Activated CD8-positive, alpha-beta T cell treated with anti-CD3 and anti-CD28 coated beads for 36 hours (primary cell): ENCODE data around the gene SRGAP2C. TPM values are rescaled to one million over a fixed set of nuclear protein-coding genes. Genes with fewer than 3 reads are reported as not detected.
"Not testable (repeated sequence)": the region's sequence is repeated elsewhere in the genome, so short reads cannot be mapped to it uniquely, and the experiment has no call there.

Experiments used
- ATAC-seq: fragments of 200-7000 bp; cut with Tn5 transposase; one replicate; pipeline ENCODE4 v1.10.0; 2021; ENCODE audit warnings: mild to moderate bottlenecking, moderate library complexity
- CTCF ChIA-PET: fragments of 350-600 bp; sonication (Branson Sonifier 250); formaldehyde crosslinking; loops from one replicate; lab custom pipeline; 2021; ENCODE audit warnings: antibody characterized with exemption; lab: Charles Lee
- POLR2A ChIA-PET: fragments of 350-600 bp; sonication (Branson Sonifier 250); formaldehyde crosslinking; loops from one replicate; lab custom pipeline; 2021; ENCODE audit warnings: antibody characterized with exemption; lab: Charles Lee
- DNase-seq: peaks from one replicate; pipeline ENCODE4 v3.0.0-alpha.2; 2020
- H3K27ac Mint-ChIP-seq: one replicate; pipeline ENCODE4 v1.8.0; 2021; ENCODE audit warnings: mild to moderate bottlenecking, mixed read lengths
- H3K27me3 Mint-ChIP-seq: one replicate; pipeline ENCODE4 v1.8.0; 2021; ENCODE audit warnings: mixed read lengths
- H3K36me3 Mint-ChIP-seq: one replicate; pipeline ENCODE4 v1.8.0; 2021; ENCODE audit warnings: low read depth, mixed read lengths
- H3K4me1 Mint-ChIP-seq: one replicate; pipeline ENCODE4 v1.8.0; 2021; ENCODE audit warnings: low read depth, mixed read lengths
- H3K4me3 Mint-ChIP-seq: one replicate; pipeline ENCODE4 v1.8.0; 2021; ENCODE audit warnings: mild to moderate bottlenecking, moderate library complexity, mixed read lengths
- H3K9me3 Mint-ChIP-seq: one replicate; pipeline ENCODE4 v1.8.0; 2021; ENCODE audit warnings: mixed read lengths
- intact Hi-C: fragments of 100-400 bp; cut with micrococcal nuclease; formaldehyde crosslinking; loops from one replicate; pipeline ENCODE4 v1.10.0; 2022
- total RNA-seq, 2 experiments: library from RNA; stranded (reverse); gene quantifications; one replicate each; pipeline ENCODE4 v1.2.3, GENCODE V29; 2021
- TF ChIP-seq, protein P1 (sequence below): fragments of 200-600 bp; IDR thresholded peaks from one replicate; pipeline ENCODE4 v1.8.0; 2022; ENCODE audit warnings: antibody characterized with exemption, mild to moderate bottlenecking

SRGAP2C gene
- total RNA-seq, 2 experiments from 2014 or later = 15.3 to 17.9 TPM

DNA sequence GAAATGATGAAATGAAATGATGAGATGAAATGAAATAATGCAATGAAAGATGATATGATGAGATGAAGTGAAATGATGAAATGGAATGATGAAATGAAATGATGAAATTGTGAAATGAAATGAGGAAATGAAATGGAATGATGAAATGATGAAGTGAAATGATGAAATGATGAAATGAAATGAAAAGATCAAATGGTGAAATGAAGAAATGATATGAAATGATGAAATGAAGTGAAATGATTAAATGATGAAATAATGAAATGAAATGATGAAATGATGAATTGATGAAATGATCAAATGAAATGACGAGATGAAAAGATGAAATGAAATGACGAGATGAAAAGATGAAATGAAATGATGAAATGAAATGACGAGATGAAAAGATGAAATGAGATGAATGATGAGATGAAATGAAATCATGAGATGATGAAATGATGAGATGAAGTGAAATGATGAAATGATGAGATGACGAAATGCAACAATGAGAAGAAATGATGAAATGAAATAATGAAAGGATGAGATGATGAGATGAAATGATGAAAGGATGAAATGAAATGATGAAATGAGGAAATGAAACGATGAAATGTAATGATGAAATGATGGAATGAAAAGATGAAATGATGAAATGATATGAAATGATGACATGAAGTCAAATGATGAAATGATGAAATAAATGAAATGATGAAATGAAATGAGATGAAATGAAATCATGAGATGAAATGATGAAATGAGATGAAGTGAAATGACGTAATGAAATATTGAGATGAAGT is 216.0 kb downstream of the SRGAP2C start:
- intact Hi-C loops, CTCF ChIA-PET, ATAC-seq, DNase-seq, POLR2A ChIA-PET: not testable (repeated sequence)
- Mint-ChIP-seq H3K9me3 (peaks cover 17% of the 10 kb centered on the region), H3K27me3 (peaks cover 16% of the 10 kb centered on the region), H3K36me3 (peaks cover 16% of the 10 kb centered on the region), H3K4me1 (peaks cover 11% of the 10 kb centered on the region), H3K4me3 (peak overlapping the region; percentile 51), H3K27ac (peak overlapping the region; percentile 51)

DNA sequence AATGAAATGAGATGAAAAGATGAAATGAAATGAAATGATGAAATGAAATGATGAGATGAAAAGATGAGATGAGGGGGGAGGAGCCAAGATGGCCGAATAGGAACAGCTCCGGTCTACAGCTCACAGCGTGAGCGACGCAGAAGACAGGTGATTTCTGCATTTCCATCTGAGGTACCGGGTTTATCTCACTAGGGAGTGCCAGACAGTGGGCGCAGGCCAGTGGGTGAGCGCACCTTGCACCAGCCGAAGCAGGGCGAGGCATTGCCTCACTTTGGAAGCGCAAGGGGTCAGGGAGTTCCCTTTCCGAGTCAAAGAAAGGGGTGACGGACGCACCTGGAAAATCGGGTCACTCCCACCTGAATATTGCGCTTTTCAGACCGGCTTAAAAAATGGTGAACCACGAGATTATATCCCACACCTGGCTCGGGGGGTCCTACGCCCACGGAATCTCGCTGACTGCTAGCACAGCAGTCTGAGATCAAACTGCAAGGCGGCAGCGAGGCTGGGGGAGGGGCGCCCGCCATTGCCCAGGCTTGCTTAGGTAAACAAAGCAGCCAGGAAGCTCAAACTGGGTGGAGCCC is 216.7 kb downstream of the SRGAP2C start:
- Mint-ChIP-seq H3K9me3 (peaks cover 17% of the 10 kb centered on the region), H3K36me3 (peaks cover 16% of the 10 kb centered on the region), H3K27ac (peak overlapping the region; percentile 51), H3K4me3 (peak overlapping the region; percentile 51), H3K27me3 (peaks cover 16% of the 10 kb centered on the region), H3K4me1 (peaks cover 11% of the 10 kb centered on the region)
- intact Hi-C loops, POLR2A ChIA-PET, CTCF ChIA-PET, ATAC-seq: not testable (repeated sequence)
- peak; percentile 17 for DNase-seq

DNA sequence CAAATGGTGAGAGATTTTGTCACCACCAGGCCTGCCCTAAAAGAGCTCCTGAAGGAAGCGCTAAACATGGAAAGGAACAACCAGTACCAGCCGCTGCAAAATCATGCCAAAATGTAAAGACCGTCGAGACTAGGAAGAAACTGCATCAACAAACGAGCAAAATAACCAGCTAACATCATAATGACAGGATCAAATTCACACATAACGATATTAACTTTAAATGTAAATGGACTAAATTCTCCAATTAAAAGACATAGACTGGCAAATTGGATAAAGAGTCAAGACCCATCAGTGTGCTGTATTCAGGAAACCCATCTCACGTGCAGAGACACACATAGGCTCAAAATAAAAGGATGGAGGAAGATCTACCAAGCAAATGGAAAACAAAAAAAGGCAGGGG is 218.5 kb downstream of the SRGAP2C start:
- DNase-seq, H3K4me3 Mint-ChIP-seq, H3K27ac Mint-ChIP-seq, intact Hi-C loops, POLR2A ChIA-PET, ATAC-seq, CTCF ChIA-PET: not testable (repeated sequence)
- Mint-ChIP-seq H3K4me1 (peaks cover 11% of the 10 kb centered on the region), H3K27me3 (peaks cover 13% of the 10 kb centered on the region), H3K9me3 (peaks cover 17% of the 10 kb centered on the region), H3K36me3 (peaks cover 16% of the 10 kb centered on the region)

DNA sequence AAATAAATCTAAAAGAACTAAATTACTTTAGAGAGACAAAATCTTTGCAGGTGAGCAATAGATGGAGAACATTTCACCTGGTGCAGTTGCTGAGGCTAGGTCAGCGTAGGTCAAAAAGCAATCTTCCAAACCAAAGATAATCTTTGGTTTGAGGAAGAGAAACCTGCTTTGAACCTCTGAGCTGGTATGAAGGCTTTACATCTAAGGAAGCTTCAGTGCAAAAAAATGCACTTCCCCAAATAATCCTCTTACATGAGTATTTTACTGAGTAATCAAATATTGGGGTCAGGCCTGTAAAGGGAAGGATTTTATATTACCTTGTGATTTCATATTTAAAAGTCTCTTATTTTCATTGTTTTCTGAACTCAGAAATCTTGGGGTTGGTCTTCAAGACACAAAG is 223.6 kb downstream of the SRGAP2C start:
- Mint-ChIP-seq H3K27me3 (peaks cover 9% of the 10 kb centered on the region), H3K27ac (no peak overlapping the region), H3K4me1 (no peaks in the 10 kb centered on the region), H3K9me3 (no peaks in the 10 kb centered on the region), H3K4me3 (no peak overlapping the region), H3K36me3 (no peaks in the 10 kb centered on the region)
- TF ChIP-seq, protein P1, sequence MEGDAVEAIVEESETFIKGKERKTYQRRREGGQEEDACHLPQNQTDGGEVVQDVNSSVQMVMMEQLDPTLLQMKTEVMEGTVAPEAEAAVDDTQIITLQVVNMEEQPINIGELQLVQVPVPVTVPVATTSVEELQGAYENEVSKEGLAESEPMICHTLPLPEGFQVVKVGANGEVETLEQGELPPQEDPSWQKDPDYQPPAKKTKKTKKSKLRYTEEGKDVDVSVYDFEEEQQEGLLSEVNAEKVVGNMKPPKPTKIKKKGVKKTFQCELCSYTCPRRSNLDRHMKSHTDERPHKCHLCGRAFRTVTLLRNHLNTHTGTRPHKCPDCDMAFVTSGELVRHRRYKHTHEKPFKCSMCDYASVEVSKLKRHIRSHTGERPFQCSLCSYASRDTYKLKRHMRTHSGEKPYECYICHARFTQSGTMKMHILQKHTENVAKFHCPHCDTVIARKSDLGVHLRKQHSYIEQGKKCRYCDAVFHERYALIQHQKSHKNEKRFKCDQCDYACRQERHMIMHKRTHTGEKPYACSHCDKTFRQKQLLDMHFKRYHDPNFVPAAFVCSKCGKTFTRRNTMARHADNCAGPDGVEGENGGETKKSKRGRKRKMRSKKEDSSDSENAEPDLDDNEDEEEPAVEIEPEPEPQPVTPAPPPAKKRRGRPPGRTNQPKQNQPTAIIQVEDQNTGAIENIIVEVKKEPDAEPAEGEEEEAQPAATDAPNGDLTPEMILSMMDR = no peak
- ATAC-seq (no peak), DNase-seq (no peak)
- POLR2A ChIA-PET = no interaction called here
- intact Hi-C loops = no loop called here
- CTCF ChIA-PET = no interaction called here

DNA sequence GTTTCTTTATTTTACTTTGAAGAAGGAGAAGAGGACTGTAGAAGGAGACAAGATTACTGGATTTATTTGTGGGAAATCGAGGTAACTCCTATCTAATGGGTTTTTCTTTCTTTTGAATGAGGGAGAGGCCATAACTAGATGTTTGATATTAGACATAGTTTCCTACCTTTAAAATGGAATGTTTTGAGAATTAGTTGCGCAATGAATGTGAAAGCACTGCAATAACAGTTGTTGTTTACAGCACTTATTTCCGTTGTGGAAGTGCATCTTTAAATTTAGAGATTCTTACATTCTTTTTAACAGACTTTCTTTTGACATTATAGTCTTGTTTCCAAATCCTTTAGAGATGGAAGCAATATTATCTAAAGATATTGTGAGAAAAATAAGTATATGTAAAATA is 229.0 kb downstream of the SRGAP2C start:
- ATAC-seq (no peak), DNase-seq (no peak)
- Mint-ChIP-seq H3K27me3 (peaks cover 11% of the 10 kb centered on the region), H3K9me3 (no peaks in the 10 kb centered on the region), H3K36me3 (no peaks in the 10 kb centered on the region), H3K4me1 (no peaks in the 10 kb centered on the region), H3K27ac (no peak overlapping the region), H3K4me3 (no peak overlapping the region)
- ChIA-PET POLR2A (no interaction called here), CTCF (no interaction called here)
- intact Hi-C loops = no loop called here
- TF ChIP-seq, protein P1 = no peak

DNA sequence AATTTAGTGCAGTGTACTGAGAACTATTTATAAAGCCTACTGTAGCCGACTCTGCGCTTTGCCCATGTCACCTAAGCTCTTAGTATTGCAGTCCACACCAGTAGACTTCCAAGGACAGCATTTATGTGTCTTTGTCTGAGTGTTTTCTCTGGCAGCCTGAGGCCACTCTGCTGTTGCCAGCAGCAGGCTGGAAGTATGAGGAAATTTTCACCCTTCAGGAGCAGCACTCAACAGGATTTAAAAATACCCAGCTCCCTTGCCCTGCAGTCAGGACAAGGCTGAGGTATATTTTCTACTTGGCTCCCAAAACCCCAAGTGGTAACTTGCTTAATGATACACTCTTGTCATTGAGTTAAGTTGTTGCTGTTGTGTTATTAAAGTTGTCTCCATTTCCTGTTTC is 230.1 kb downstream of the SRGAP2C start:
- H3K9me3 Mint-ChIP-seq = no peaks in the 10 kb centered on the region
- no peak overlapping the region for H3K4me3 Mint-ChIP-seq
- H3K4me1 Mint-ChIP-seq = no peaks in the 10 kb centered on the region
- POLR2A ChIA-PET = no interaction called here
- CTCF ChIA-PET = no interaction called here
- H3K27me3 Mint-ChIP-seq = peaks cover 13% of the 10 kb centered on the region
- intact Hi-C loops = no loop called here
- no peak for ATAC-seq
- H3K27ac Mint-ChIP-seq = no peak overlapping the region
- DNase-seq = no peak
- TF ChIP-seq, protein P1 = no peak
- no peaks in the 10 kb centered on the region for H3K36me3 Mint-ChIP-seq
